ENCODE measurements around the gene ZFP64.
"Not testable (repeated sequence)": the region's sequence is repeated elsewhere in the genome, so short reads cannot be mapped to it uniquely, and the experiment has no call there.

ZFP64 gene

DNA sequence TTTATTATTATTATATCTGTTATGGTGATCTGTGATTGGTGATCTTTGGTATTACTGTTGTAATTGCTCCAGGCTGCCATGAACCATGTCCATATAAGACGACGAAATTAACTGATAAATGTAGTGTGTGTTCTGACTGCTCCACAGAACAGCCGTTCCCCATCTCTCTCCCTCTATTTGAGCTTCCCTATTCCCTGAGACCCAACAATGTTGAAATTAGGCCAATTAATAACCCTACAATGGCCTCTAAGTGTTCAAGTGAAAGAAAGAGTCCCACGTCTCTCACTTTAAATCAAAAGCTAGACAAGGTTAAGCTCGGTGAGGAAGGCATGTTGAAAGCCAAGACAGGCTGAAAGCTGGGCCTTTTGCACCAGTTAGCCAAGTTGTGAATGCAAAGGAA, 51.6 kb downstream of the ZFP64 start:
- Histone ChIP-seq H3K27ac (ENCODE audit: low read depth in 2 of 2, low read length in 2 of 2) (no peak overlapping the region), H3K9me3 (ENCODE audit: control insufficient read depth in 2 of 2, low read length in 2 of 2) (no peaks in the 10 kb centered on the region), H3K9ac (ENCODE audit: low read depth in 1 of 2, low read length in 2 of 2) (no peak overlapping the region), H3K36me3 (ENCODE audit: control insufficient read depth in 2 of 2, insufficient read depth in 2 of 2, low read length in 2 of 2) (peaks cover 0 to 2% of the 10 kb centered on the region in 2 donors), H3K4me3 (ENCODE audit: low read length in 2 of 2) (no peak overlapping the region), H3K4me1 (ENCODE audit: control insufficient read depth in 2 of 2, insufficient read depth in 2 of 2, low read length in 2 of 2) (peaks cover 0 to 3% of the 10 kb centered on the region in 2 donors), H3K27me3 (ENCODE audit: control insufficient read depth in 2 of 2, insufficient read depth in 2 of 2, low read length in 2 of 2) (no peaks in the 10 kb centered on the region)

DNA sequence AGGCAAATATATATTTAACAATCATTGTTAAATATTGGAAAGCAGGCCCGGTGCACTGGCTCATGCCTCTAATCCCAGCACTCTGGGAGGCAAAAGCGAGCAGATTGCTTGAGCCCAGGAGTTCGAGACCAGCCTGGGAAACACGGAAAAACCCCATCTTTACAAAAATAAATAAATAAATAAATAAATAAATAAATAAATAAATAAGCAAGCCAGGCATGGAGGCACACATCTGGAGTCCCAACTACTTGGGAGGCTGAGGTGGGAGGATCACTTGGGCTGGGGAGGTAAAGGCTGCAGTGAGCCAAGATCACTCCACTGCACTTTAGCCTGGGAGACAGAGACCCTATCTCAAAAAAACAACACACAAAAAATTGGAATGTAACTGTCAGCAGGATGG, 53.7 kb downstream of the ZFP64 start:
- H3K4me1 ChIP-seq (ENCODE audit: control insufficient read depth in 2 of 2, insufficient read depth in 2 of 2, low read length in 2 of 2), result no peaks in the 10 kb centered on the region
- no peak overlapping the region for H3K4me3 ChIP-seq (ENCODE audit: low read length in 2 of 2)
- no peaks in the 10 kb centered on the region for H3K9me3 ChIP-seq (ENCODE audit: control insufficient read depth in 2 of 2, low read length in 2 of 2)
- H3K27ac ChIP-seq (ENCODE audit: low read depth in 2 of 2, low read length in 2 of 2), result no peak overlapping the region
- H3K9ac ChIP-seq (ENCODE audit: low read depth in 1 of 2, low read length in 2 of 2), result no peak overlapping the region
- H3K36me3 ChIP-seq (ENCODE audit: control insufficient read depth in 2 of 2, insufficient read depth in 2 of 2, low read length in 2 of 2), result peaks cover 0 to 2% of the 10 kb centered on the region in 2 donors
- H3K27me3 ChIP-seq (ENCODE audit: control insufficient read depth in 2 of 2, insufficient read depth in 2 of 2, low read length in 2 of 2), result no peaks in the 10 kb centered on the region

DNA sequence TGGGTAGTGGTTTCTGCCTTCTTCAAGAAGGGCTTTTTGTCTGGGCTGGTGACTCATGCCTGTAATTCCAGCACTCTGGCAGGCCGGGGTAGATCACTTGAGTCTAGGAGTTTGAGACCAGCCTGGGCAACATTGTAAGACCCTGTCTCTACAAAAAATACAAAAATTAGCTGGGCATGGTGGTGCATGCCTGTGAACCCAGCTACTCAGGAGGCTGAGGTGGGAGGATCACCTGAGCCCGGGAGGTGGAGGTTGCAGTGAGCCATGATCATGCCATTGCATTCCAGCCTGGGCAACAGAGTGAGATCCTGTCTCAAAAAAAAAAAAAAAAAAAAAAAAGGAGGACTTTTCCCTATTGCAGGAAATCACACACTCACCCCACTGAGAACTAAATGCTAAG, 57.9 kb downstream of the ZFP64 start:
- H3K27ac ChIP-seq (ENCODE audit: low read depth in 2 of 2, low read length in 2 of 2); H3K4me1 ChIP-seq (ENCODE audit: control insufficient read depth in 2 of 2, insufficient read depth in 2 of 2, low read length in 2 of 2); H3K9ac ChIP-seq (ENCODE audit: low read depth in 1 of 2, low read length in 2 of 2); H3K9me3 ChIP-seq (ENCODE audit: control insufficient read depth in 2 of 2, low read length in 2 of 2); H3K27me3 ChIP-seq (ENCODE audit: control insufficient read depth in 2 of 2, insufficient read depth in 2 of 2, low read length in 2 of 2); H3K36me3 ChIP-seq (ENCODE audit: control insufficient read depth in 2 of 2, insufficient read depth in 2 of 2, low read length in 2 of 2); H3K4me3 ChIP-seq (ENCODE audit: low read length in 2 of 2): not testable (repeated sequence)

DNA sequence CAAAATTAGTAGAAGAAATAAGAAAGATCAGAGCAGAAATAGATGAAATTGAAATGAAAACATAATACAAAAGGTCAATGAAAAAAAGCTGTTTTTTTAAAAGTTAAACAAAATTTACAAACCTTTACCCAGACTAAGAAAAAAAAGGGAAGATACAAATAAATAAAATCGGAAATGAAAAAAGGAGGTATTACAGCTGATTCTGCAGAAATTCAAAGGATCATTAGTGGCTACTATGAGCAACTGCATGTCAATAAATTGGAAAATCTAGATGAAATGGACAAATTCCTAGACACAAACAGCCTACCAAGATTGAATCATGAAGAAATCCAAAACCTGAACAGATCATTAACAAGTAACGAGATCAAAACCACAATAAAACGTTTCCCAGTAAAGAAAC, 59.2 kb downstream of the ZFP64 start:
- H3K36me3 ChIP-seq (ENCODE audit: control insufficient read depth in 2 of 2, insufficient read depth in 2 of 2, low read length in 2 of 2), result no peaks in the 10 kb centered on the region
- H3K9ac ChIP-seq (ENCODE audit: low read depth in 1 of 2, low read length in 2 of 2), result no peak overlapping the region
- H3K27me3 ChIP-seq (ENCODE audit: control insufficient read depth in 2 of 2, insufficient read depth in 2 of 2, low read length in 2 of 2), result no peaks in the 10 kb centered on the region
- no peaks in the 10 kb centered on the region for H3K9me3 ChIP-seq (ENCODE audit: control insufficient read depth in 2 of 2, low read length in 2 of 2)
- H3K4me1 ChIP-seq (ENCODE audit: control insufficient read depth in 2 of 2, insufficient read depth in 2 of 2, low read length in 2 of 2), result no peaks in the 10 kb centered on the region
- H3K27ac ChIP-seq (ENCODE audit: low read depth in 2 of 2, low read length in 2 of 2), result no peak overlapping the region
- no peak overlapping the region for H3K4me3 ChIP-seq (ENCODE audit: low read length in 2 of 2)

DNA sequence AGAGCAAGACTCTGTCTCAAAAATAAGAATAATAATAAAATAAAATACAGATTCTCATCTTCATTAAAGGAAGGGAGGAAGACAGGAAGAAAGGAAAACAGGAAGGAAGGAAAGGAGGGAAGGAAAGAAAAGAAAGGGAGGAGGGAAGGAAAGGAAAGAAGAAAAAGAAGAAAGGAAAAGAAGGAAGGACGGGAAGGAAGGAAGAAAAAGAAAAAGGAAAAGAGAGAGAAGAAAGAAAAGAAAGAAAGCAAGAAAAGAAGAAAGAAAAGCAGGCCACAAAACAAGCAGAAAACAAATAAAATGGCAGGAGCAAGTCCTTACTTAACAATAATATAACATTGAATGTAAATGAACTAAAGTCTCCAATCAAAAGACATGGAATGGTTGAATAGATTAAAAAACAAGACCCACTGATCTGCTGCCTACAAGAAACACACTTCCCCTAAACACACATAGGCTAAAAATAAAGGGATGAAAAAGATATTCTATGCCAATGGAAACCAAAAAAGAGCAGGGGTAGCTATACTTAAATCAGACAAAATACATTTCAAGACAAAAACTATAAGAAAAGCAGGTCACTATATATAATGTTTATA, 60.4 kb downstream of the ZFP64 start:
- Histone ChIP-seq H3K27ac (ENCODE audit: low read depth in 2 of 2, low read length in 2 of 2) (no peak overlapping the region), H3K27me3 (ENCODE audit: control insufficient read depth in 2 of 2, insufficient read depth in 2 of 2, low read length in 2 of 2) (no peaks in the 10 kb centered on the region), H3K36me3 (ENCODE audit: control insufficient read depth in 2 of 2, insufficient read depth in 2 of 2, low read length in 2 of 2) (no peaks in the 10 kb centered on the region), H3K9me3 (ENCODE audit: control insufficient read depth in 2 of 2, low read length in 2 of 2) (no peaks in the 10 kb centered on the region), H3K4me3 (ENCODE audit: low read length in 2 of 2) (no peak overlapping the region), H3K4me1 (ENCODE audit: control insufficient read depth in 2 of 2, insufficient read depth in 2 of 2, low read length in 2 of 2) (no peaks in the 10 kb centered on the region), H3K9ac (ENCODE audit: low read depth in 1 of 2, low read length in 2 of 2) (no peak overlapping the region)

DNA sequence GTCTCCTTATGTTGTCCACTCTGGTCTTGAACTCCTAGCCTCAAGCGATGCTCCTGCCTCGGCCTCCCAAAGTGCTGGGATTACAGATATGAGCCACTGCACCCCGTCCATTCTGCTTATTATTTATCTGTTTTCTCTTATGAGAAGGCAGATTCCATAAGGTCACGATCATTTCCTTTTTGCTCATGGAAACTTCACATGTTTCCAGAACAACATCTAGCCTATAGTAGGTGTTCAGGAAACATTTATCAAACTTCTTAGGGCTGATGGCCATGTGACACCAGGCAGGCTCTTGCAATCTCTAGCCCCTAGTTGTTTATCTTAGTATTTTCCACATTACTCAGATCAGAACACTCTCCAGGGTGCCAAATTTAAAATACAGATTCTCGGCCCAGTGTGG, 61.2 kb downstream of the ZFP64 start:
- H3K4me1 ChIP-seq (ENCODE audit: control insufficient read depth in 2 of 2, insufficient read depth in 2 of 2, low read length in 2 of 2), result no peaks in the 10 kb centered on the region
- no peaks in the 10 kb centered on the region for H3K27me3 ChIP-seq (ENCODE audit: control insufficient read depth in 2 of 2, insufficient read depth in 2 of 2, low read length in 2 of 2)
- no peaks in the 10 kb centered on the region for H3K9me3 ChIP-seq (ENCODE audit: control insufficient read depth in 2 of 2, low read length in 2 of 2)
- no peak overlapping the region for H3K4me3 ChIP-seq (ENCODE audit: low read length in 2 of 2)
- H3K36me3 ChIP-seq (ENCODE audit: control insufficient read depth in 2 of 2, insufficient read depth in 2 of 2, low read length in 2 of 2), result no peaks in the 10 kb centered on the region
- H3K9ac ChIP-seq (ENCODE audit: low read depth in 1 of 2, low read length in 2 of 2), result no peak overlapping the region
- H3K27ac ChIP-seq (ENCODE audit: low read depth in 2 of 2, low read length in 2 of 2), result no peak overlapping the region

DNA sequence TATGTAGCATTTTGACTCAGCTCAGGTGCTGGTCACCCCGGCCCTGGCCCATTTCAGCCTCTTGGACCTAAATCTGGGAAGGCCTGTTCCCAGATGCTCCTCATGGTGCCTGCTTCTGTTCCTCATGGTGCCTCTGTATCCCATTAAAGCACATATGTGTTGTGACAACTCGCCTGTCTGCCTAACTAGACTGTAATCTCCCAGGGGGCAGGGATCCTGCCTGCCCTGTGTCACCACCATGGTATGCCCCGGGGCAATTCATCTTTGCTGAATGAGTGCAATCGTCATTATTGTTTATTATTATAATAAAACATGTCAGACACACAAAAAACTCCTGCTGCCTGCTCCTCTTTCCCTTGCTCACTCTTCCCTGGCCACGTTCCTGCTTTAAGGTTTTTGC, 62.0 kb downstream of the ZFP64 start:
- no peak overlapping the region for H3K9ac ChIP-seq (ENCODE audit: low read depth in 1 of 2, low read length in 2 of 2)
- no peak overlapping the region for H3K27ac ChIP-seq (ENCODE audit: low read depth in 2 of 2, low read length in 2 of 2)
- no peaks in the 10 kb centered on the region for H3K36me3 ChIP-seq (ENCODE audit: control insufficient read depth in 2 of 2, insufficient read depth in 2 of 2, low read length in 2 of 2)
- no peaks in the 10 kb centered on the region for H3K9me3 ChIP-seq (ENCODE audit: control insufficient read depth in 2 of 2, low read length in 2 of 2)
- H3K4me1 ChIP-seq (ENCODE audit: control insufficient read depth in 2 of 2, insufficient read depth in 2 of 2, low read length in 2 of 2), result no peaks in the 10 kb centered on the region
- H3K4me3 ChIP-seq (ENCODE audit: low read length in 2 of 2), result no peak overlapping the region
- no peaks in the 10 kb centered on the region for H3K27me3 ChIP-seq (ENCODE audit: control insufficient read depth in 2 of 2, insufficient read depth in 2 of 2, low read length in 2 of 2)

DNA sequence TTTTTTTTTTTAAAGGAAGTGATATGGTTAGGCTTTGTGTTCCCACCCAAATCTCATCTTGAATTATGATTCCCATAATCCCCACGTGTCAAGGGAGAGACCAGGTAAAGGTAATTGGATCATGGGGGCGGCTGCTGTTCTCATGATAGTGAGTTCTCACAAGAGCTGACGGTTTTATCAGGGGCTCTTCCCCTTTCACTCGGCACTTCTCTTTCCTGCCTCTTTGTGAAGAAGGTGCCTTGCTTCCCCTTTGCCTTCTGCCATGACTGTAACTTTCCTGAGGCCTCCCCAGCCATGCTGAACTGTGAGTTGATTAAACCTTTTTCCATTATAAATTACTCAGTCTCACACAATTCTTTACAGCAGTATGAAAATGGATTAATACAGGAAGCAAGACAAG, 64.3 kb downstream of the ZFP64 start:
- Histone ChIP-seq H3K36me3 (ENCODE audit: control insufficient read depth in 2 of 2, insufficient read depth in 2 of 2, low read length in 2 of 2) (no peaks in the 10 kb centered on the region), H3K27me3 (ENCODE audit: control insufficient read depth in 2 of 2, insufficient read depth in 2 of 2, low read length in 2 of 2) (no peaks in the 10 kb centered on the region), H3K27ac (ENCODE audit: low read depth in 2 of 2, low read length in 2 of 2) (no peak overlapping the region), H3K4me3 (ENCODE audit: low read length in 2 of 2) (no peak overlapping the region), H3K9me3 (ENCODE audit: control insufficient read depth in 2 of 2, low read length in 2 of 2) (no peaks in the 10 kb centered on the region), H3K9ac (ENCODE audit: low read depth in 1 of 2, low read length in 2 of 2) (no peak overlapping the region), H3K4me1 (ENCODE audit: control insufficient read depth in 2 of 2, insufficient read depth in 2 of 2, low read length in 2 of 2) (no peaks in the 10 kb centered on the region)

DNA sequence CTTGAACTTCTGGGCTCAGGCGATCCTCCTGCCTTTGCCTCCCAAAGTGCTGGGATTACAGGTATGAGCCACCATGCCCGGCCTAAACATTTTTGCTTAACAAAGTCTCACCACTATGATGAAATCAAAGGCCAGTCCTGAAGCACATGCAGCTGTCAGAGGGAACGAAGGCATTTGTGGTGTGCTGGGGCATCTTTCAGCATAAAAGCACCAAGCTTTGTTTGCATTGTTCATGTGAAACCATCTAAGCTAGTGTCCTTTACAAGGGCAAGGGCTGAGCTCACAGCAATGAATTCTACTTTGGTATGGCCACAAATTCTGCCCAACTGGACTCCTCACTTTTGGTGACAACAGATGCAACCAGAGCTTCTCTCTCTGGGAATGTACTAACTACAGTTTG, 66.8 kb downstream of the ZFP64 start:
- Histone ChIP-seq H3K9ac (ENCODE audit: low read depth in 1 of 2, low read length in 2 of 2) (no peak overlapping the region), H3K9me3 (ENCODE audit: control insufficient read depth in 2 of 2, low read length in 2 of 2) (no peaks in the 10 kb centered on the region), H3K4me3 (ENCODE audit: low read length in 2 of 2) (no peak overlapping the region), H3K27ac (ENCODE audit: low read depth in 2 of 2, low read length in 2 of 2) (no peak overlapping the region), H3K27me3 (ENCODE audit: control insufficient read depth in 2 of 2, insufficient read depth in 2 of 2, low read length in 2 of 2) (no peaks in the 10 kb centered on the region), H3K4me1 (ENCODE audit: control insufficient read depth in 2 of 2, insufficient read depth in 2 of 2, low read length in 2 of 2) (no peaks in the 10 kb centered on the region), H3K36me3 (ENCODE audit: control insufficient read depth in 2 of 2, insufficient read depth in 2 of 2, low read length in 2 of 2) (no peaks in the 10 kb centered on the region)

DNA sequence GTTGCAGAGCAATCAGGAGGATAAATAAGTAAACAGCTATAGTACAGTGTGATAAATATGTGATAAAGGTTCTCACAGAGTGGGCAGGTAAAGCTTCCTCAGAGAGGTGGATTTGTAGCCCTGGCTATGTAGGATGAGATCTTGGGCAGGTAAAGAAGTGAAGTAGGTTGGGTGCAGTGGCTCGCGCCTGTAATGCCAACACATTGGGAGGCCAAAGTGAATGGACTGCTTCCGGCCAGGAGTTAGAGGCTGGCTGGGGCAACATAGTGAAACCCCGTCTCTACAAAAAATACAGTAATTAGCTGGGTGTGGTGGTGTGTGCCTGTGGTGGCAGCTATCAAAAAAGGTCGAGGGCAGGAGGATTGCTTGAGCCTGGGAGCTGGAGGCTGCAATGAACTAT, 72.9 kb downstream of the ZFP64 start:
- no peaks in the 10 kb centered on the region for H3K27me3 ChIP-seq (ENCODE audit: control insufficient read depth in 2 of 2, insufficient read depth in 2 of 2, low read length in 2 of 2)
- no peaks in the 10 kb centered on the region for H3K9me3 ChIP-seq (ENCODE audit: control insufficient read depth in 2 of 2, low read length in 2 of 2)
- no peaks in the 10 kb centered on the region for H3K4me1 ChIP-seq (ENCODE audit: control insufficient read depth in 2 of 2, insufficient read depth in 2 of 2, low read length in 2 of 2)
- no peak overlapping the region for H3K27ac ChIP-seq (ENCODE audit: low read depth in 2 of 2, low read length in 2 of 2)
- H3K4me3 ChIP-seq (ENCODE audit: low read length in 2 of 2), result no peak overlapping the region
- H3K9ac ChIP-seq (ENCODE audit: low read depth in 1 of 2, low read length in 2 of 2), result no peak overlapping the region
- no peaks in the 10 kb centered on the region for H3K36me3 ChIP-seq (ENCODE audit: control insufficient read depth in 2 of 2, insufficient read depth in 2 of 2, low read length in 2 of 2)
